GM13977 (cell line): ENCODE measurements around the gene TYMP.

Experiments used
- DNase-seq: peaks from one replicate; pipeline ENCODE4 v3.0.0; 2012; ENCODE audit warnings: low spot score
- CTCF ChIP-seq: IDR thresholded peaks from 2 replicates; pipeline ENCODE4 v1.5.1; 2012; ENCODE audit warnings: mild to moderate bottlenecking, control low read depth; ENCODE audit not compliant: insufficient read depth; ENCODE audit errors: extremely low read depth, missing control alignments
- in situ Hi-C: fragments of 300-500 bp; cut with MboI; formaldehyde crosslinking; loops from one replicate; pipeline ENCODE4 v1.12.0; 2022; ENCODE audit warnings: low sequenced_read_pairs, low pct_unique_long_range_greater_than_20kb, mixed read lengths, inconsistent platforms; ENCODE audit not compliant: unreplicated experiment

TYMP gene

GRCh38 chr22:50531546-50531961 is 1.7 kb upstream of the TYMP start:
- in situ Hi-C loops: no loop called here
- DNase-seq: peak; percentile 83
- no peak for TF ChIP-seq CTCF

- DNase-seq: peak; percentile 89
- in situ Hi-C loops: no loop called here
- TF ChIP-seq CTCF: no peak
Observed at GRCh38 chr22:50530877-50531545, 1.2 kb upstream of the TYMP start.

- in situ Hi-C loops: no loop called here
- DNase-seq: no peak
- no peak for TF ChIP-seq CTCF
Observed at GRCh38 chr22:50530580-50530876, 716 bp upstream of the TYMP start.

GRCh38 chr22:50529416-50529896 is 356 bp downstream of the TYMP start:
- no peak for TF ChIP-seq CTCF
- DNase-seq: peak; percentile 43
- in situ Hi-C loops: no loop called here

GRCh38 chr22:50528682-50529415 is 963 bp downstream of the TYMP start:
- in situ Hi-C loops: no loop called here
- no peak for TF ChIP-seq CTCF
- no peak for DNase-seq

- no peak for DNase-seq
- TF ChIP-seq CTCF: no peak
- in situ Hi-C loops: no loop called here
Observed at GRCh38 chr22:50527921-50528681, 1.7 kb downstream of the TYMP start.
